Pons (tissue), 1 donor: ENCODE data around the gene KDM3B.
"Not testable (repeated sequence)": the region's sequence is repeated elsewhere in the genome, so short reads cannot be mapped to it uniquely, and the experiment has no call there.

Experiments
- DNase-seq: peaks from one replicate; pipeline ENCODE4 v3.0.0-alpha.2; 2016; ENCODE audit warnings: low spot score

The KDM3B gene

GRCh38 chr5:138468966-138469539, 116.6 kb downstream of the KDM3B start:
- DNase-seq, result no peak

- no peak for DNase-seq
These were observed 117.2 kb downstream of the KDM3B start for GRCh38 chr5:138469540-138470321.

GRCh38 chr5:138470322-138471051, 118.0 kb downstream of the KDM3B start:
- DNase-seq, result no peak

- DNase-seq, result no peak
These were observed 118.5 kb downstream of the KDM3B start for GRCh38 chr5:138471052-138471361.

- DNase-seq, result no peak
These were observed 119.9 kb downstream of the KDM3B start for GRCh38 chr5:138472353-138472752.

GRCh38 chr5:138473151-138473550, 120.7 kb downstream of the KDM3B start:
- not testable (repeated sequence) for DNase-seq

GRCh38 chr5:138476918-138477317, 124.4 kb downstream of the KDM3B start:
- DNase-seq, result no peak

GRCh38 chr5:138482638-138483037, 130.2 kb downstream of the KDM3B start:
- DNase-seq, result no peak
